DMS53 (cell line): Measurements from ENCODE around the gene ARHGAP26.
"Not testable (repeated sequence)": the region's sequence is repeated elsewhere in the genome, so short reads cannot be mapped to it uniquely, and the experiment has no call there.

ENCODE experiments used
- DNase-seq: peaks from one replicate; lab custom pipeline; 2025; lab: John Stamatoyannopoulos, UW

Gene ARHGAP26

GRCh38 chr5:143187495-143187894 is 417.3 kb downstream of the ARHGAP26 start:
- DNase-seq: no peak

GRCh38 chr5:143188083-143188482 is 417.9 kb downstream of the ARHGAP26 start:
- DNase-seq: no peak

- DNase-seq: no peak
Measured at GRCh38 chr5:143188692-143189091, 418.5 kb downstream of the ARHGAP26 start.

GRCh38 chr5:143190260-143190810 is 420.2 kb downstream of the ARHGAP26 start:
- no peak for DNase-seq

- no peak for DNase-seq
Measured at GRCh38 chr5:143191720-143192119, 421.5 kb downstream of the ARHGAP26 start.

GRCh38 chr5:143192191-143192900 is 422.2 kb downstream of the ARHGAP26 start:
- no peak for DNase-seq

GRCh38 chr5:143194206-143194605 is 424.0 kb downstream of the ARHGAP26 start:
- DNase-seq: no peak

- no peak for DNase-seq
Measured at GRCh38 chr5:143194713-143195112, 424.5 kb downstream of the ARHGAP26 start.

- no peak for DNase-seq
Measured at GRCh38 chr5:143195491-143195890, 425.3 kb downstream of the ARHGAP26 start.

GRCh38 chr5:143196601-143197259 is 426.6 kb downstream of the ARHGAP26 start:
- DNase-seq: no peak

- DNase-seq: no peak
Measured at GRCh38 chr5:143197260-143197656, 427.1 kb downstream of the ARHGAP26 start.

GRCh38 chr5:143198332-143198731 is 428.2 kb downstream of the ARHGAP26 start:
- DNase-seq: no peak

- DNase-seq: no peak
Measured at GRCh38 chr5:143199161-143199560, 429.0 kb downstream of the ARHGAP26 start.

- no peak for DNase-seq
Measured at GRCh38 chr5:143199843-143200242, 429.7 kb downstream of the ARHGAP26 start.

GRCh38 chr5:143200781-143201398 is 430.7 kb downstream of the ARHGAP26 start:
- peak; percentile 34 for DNase-seq

- DNase-seq: no peak
Measured at GRCh38 chr5:143201589-143201988, 431.4 kb downstream of the ARHGAP26 start.

- not testable (repeated sequence) for DNase-seq
Measured at GRCh38 chr5:143203301-143203956, 433.3 kb downstream of the ARHGAP26 start.

GRCh38 chr5:143204474-143205246 is 434.5 kb downstream of the ARHGAP26 start:
- no peak for DNase-seq

GRCh38 chr5:143205386-143205785 is 435.2 kb downstream of the ARHGAP26 start:
- no peak for DNase-seq

GRCh38 chr5:143205883-143206195 is 435.7 kb downstream of the ARHGAP26 start:
- no peak for DNase-seq

- no peak for DNase-seq
Measured at GRCh38 chr5:143206196-143207053, 436.2 kb downstream of the ARHGAP26 start.
